Measurements from ENCODE around the gene CST9.
"Not testable (repeated sequence)": the region's sequence is repeated elsewhere in the genome, so short reads cannot be mapped to it uniquely, and the experiment has no call there.

The CST9 gene

GRCh38 chr20:23622839-23623343 lies 17.2 kb upstream of the CST9 start:
- TF ChIP-seq ZNF274 (IDR thresholded peaks at IDR 0.05; ENCODE audit: low read depth, low read length) = no peak
- no peak overlapping the region for H3K4me3 ChIP-seq (ENCODE audit: low read length)

DNA sequence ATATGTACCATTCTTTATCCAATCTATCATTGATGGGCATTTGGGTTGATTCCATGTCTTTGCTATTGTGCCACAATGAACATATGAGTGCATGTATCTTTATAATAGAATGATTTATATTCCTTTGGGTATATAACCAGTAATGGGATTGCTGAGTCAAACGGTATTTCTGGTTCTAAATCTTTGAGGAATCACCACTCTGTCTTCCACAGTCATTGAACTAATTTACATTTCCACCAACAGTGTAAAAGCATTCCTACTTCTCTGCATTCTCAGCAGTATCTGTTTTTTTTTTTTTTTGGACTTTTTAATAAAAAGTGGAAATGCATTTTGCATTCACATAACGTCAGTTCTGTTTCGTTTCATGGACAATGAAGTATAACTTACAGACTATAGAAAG lies 16.7 kb upstream of the CST9 start:
- H3K4me3 ChIP-seq (ENCODE audit: low read length) = not testable (repeated sequence)

GRCh38 chr20:23620670-23621386 lies 15.1 kb upstream of the CST9 start:
- not testable (repeated sequence) for H3K4me3 ChIP-seq (ENCODE audit: low read length)

DNA sequence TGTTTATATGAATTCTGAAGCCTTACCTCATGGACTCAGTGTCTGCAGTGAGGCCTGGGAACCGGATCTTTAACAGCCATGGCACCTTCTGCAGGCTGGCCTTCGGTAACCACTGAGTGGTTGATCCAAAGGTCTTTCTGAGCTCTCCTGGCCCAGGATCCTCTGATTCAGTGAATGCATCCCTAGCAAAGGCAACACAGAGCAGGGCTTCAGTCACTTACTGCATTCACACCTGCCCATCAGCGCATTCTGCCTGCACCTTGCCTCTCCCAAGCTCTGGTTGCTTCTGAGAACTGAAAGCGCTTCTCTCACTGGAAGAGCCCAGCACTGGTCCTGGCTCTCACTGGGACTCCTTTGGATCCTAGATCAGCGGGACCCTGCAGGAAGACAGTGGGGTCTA lies 8.4 kb upstream of the CST9 start:
- no peak for TF ChIP-seq ZNF274 (IDR thresholded peaks at IDR 0.05; ENCODE audit: low read depth, low read length)

GRCh38 chr20:23613676-23614075 lies 8.0 kb upstream of the CST9 start:
- H3K4me3 ChIP-seq (ENCODE audit: low read length) = no peak overlapping the region
- no peak for TF ChIP-seq ZNF274 (IDR thresholded peaks at IDR 0.05; ENCODE audit: low read depth, low read length)

More for the DNA sequence above, 8.4 kb upstream of the CST9 start:
- no peak overlapping the region for H3K4me3 ChIP-seq (ENCODE audit: low read length)

DNA sequence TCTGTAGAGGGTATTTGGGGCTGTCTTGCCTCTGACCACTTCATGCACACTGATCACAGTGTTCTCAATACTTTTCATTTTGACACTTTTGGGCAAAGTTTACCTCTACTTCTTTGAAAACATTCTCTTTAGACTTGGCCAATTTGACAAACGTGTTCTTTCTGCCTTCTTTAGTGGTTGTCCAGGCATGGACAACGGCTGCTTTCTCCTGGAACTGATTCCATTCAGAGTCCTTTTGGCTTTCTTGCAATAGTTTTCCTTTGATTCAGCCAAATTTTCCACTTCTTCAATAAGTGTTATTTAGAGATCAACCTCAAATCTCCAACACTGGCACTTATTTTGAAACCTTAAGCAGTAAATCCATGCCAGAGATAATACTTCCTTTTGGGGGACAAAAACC lies 6.7 kb upstream of the CST9 start:
- no peak for TF ChIP-seq ZNF274 (IDR thresholded peaks at IDR 0.05; ENCODE audit: low read depth, low read length)

GRCh38 chr20:23609486-23610109 lies 3.9 kb upstream of the CST9 start:
- no peak overlapping the region for H3K4me3 ChIP-seq (ENCODE audit: low read length)
- no peak for TF ChIP-seq ZNF274 (IDR thresholded peaks at IDR 0.05; ENCODE audit: low read depth, low read length)

More for the DNA sequence above, 6.7 kb upstream of the CST9 start:
- no peak overlapping the region for H3K4me3 ChIP-seq (ENCODE audit: low read length)

DNA sequence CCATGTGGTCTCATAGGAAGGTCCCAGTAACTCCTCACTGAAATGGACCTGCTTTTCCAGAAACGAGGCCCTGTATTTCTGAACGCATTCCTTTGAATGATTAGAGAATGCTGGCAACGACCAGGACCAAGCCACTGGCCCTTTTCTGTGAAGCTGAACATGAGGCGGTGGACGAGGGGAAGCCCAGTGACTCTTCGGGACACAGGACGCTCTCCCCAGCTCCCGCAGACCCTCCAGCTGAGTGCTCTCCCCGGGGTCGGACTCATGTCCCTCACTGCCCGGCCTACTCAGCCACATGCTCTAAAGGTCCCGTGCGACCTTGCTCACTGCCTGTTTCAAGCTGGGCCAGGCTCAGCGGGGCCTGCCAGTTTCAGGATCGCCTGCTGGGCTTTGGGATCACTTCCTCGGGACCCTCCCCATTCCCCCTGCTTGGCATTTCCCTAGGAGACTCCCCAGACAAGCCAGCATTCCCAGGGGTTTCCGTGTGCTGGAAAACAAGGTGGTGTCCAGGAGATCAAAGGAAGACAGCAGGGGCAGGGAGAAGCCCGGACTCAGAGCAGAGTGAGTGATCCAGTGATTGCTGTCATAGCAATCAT lies 2.6 kb upstream of the CST9 start:
- no peak for TF ChIP-seq ZNF274 (IDR thresholded peaks at IDR 0.05; ENCODE audit: low read depth, low read length)
- no peak overlapping the region for H3K4me3 ChIP-seq (ENCODE audit: low read length)

- TF ChIP-seq ZNF274 (IDR thresholded peaks at IDR 0.05; ENCODE audit: low read depth, low read length) = no peak
- no peak overlapping the region for H3K4me3 ChIP-seq (ENCODE audit: low read length)
Measured at GRCh38 chr20:23607497-23608245, 2.0 kb upstream of the CST9 start.

GRCh38 chr20:23606652-23607049 lies 934 bp upstream of the CST9 start:
- TF ChIP-seq ZNF274 (IDR thresholded peaks at IDR 0.05; ENCODE audit: low read depth, low read length) = no peak
- H3K4me3 ChIP-seq (ENCODE audit: low read length) = no peak overlapping the region

- no peak overlapping the region for H3K4me3 ChIP-seq (ENCODE audit: low read length)
- no peak for TF ChIP-seq ZNF274 (IDR thresholded peaks at IDR 0.05; ENCODE audit: low read depth, low read length)
Measured at GRCh38 chr20:23604306-23604705, 1.4 kb downstream of the CST9 start.

GRCh38 chr20:23603321-23603720 lies 2.4 kb downstream of the CST9 start:
- no peak overlapping the region for H3K4me3 ChIP-seq (ENCODE audit: low read length)
- no peak for TF ChIP-seq ZNF274 (IDR thresholded peaks at IDR 0.05; ENCODE audit: low read depth, low read length)

- TF ChIP-seq ZNF274 (IDR thresholded peaks at IDR 0.05; ENCODE audit: low read depth, low read length) = no peak
- H3K4me3 ChIP-seq (ENCODE audit: low read length) = no peak overlapping the region
Measured at GRCh38 chr20:23602699-23603098, 3.0 kb downstream of the CST9 start.

- no peak overlapping the region for H3K4me3 ChIP-seq (ENCODE audit: low read length)
- no peak for TF ChIP-seq ZNF274 (IDR thresholded peaks at IDR 0.05; ENCODE audit: low read depth, low read length)
Measured at GRCh38 chr20:23602241-23602640, 3.5 kb downstream of the CST9 start.
